Activated CD8-positive, alpha-beta memory T cell treated with anti-CD3 and anti-CD28 coated beads for 24 hours (primary cell): ENCODE measurements around the gene DAB1.

Source experiments
- DNase-seq: peaks from one replicate; pipeline ENCODE4 v3.0.0-alpha.2; 2020

The DAB1 gene

DNA sequence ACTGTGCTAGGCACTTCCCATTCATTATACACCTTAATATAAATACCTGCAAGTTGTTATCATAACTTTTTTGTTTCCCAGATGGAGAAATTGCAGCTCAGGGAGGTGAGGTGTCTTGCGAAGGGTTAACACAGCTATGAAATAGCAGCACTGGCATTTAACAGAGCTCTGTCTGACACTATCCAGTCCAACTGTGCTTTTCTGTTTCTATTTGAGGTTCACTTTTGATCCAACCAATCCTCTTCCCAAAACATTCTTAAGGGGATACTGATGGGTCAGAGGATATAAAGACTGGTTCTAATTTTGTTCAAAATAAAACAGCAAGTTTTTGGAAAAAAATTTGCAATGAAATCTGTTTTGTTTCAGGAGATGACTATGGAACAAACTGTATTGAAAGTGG is 411.5 kb downstream of the DAB1 start:
- no peak for DNase-seq

DNA sequence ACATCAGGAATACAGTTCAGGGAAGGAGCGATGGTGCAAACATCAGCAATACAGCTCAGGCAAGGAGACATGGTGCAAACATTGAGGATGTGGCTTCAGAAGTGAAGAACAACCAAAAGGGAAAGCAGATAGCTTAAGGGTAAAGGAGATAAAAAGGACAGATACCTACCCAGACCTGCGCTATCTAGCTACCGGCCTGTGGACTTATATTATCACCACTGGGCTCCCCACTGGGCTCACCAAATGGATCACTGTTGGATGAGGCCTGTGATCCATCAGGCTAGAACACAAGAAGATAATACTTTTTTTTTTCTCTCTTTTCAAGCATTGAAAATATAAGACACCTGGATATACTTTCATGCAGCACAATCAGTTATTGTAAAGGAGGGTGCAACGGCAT is 413.3 kb downstream of the DAB1 start:
- DNase-seq: no peak

DNA sequence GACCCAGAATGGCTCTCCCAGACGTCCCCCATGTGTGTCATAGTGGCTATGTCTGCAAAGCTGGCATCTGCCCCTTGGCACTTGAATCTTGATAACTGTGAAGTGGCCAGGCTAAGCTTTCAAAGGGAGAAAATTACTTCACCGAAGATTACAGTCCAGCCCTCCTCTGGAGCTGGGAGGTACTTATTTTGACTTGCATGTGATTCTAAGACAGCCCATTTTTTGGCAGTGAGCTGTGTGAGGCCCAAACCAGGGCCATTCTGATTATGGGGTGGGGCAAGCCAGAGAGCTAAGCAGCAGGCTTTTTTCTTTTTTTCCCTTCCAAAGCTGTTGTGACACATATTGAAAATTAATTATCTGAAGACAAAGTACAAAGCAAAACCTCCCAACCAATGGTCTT is 415.9 kb downstream of the DAB1 start:
- DNase-seq: no peak

DNA sequence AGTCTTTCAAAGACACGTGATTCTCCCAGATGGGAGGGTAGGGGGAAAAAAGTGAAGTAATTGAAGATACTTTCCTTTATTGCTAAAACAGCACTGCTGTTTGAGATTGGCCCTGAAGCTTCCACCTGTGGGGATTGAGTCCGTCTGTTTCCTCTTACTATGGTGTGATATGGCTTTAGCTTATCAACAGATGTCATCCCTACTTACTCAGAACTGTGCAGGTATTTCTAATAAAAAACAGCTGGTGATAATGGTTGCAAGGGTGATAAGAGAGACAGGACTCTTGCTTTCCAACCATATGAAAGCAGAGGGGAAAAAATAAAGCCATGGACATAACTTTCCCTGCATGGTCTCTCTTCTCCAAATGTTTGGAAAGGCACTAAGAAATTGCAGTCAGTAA is 416.4 kb downstream of the DAB1 start:
- no peak for DNase-seq

DNA sequence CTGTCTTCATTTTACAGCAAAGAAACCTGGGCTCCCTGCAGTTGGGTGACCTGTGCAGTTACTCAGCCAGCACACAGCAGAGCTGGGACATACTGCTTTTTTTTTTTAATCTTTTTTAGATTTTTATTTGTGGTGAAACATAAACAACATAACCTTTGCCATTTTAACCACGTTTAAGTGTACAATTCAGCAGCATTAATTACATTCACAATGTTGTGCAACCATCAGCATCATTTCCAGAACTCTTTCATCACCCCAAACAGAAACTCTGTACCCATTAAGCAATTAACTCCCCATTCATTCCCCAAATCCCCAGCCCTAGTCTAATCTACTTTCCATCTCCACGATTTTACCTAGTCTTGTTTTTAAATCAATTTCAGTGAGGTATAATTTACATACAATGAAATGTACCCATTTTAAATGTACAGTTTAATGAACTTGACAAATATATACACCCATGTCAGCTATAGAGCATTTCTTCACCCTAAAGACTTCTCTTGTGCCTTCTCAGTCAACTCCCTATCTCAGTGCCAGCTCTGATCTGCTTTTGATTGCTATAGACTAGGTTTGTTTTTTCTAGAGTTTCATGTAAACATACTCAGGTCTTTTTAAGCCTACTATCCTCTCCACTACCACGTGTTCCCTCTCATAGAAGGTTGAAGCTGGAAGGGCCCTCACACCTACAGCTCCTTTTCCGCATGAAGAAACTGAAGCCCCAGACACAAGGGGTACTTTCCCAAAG is 420.3 kb downstream of the DAB1 start:
- no peak for DNase-seq

DNA sequence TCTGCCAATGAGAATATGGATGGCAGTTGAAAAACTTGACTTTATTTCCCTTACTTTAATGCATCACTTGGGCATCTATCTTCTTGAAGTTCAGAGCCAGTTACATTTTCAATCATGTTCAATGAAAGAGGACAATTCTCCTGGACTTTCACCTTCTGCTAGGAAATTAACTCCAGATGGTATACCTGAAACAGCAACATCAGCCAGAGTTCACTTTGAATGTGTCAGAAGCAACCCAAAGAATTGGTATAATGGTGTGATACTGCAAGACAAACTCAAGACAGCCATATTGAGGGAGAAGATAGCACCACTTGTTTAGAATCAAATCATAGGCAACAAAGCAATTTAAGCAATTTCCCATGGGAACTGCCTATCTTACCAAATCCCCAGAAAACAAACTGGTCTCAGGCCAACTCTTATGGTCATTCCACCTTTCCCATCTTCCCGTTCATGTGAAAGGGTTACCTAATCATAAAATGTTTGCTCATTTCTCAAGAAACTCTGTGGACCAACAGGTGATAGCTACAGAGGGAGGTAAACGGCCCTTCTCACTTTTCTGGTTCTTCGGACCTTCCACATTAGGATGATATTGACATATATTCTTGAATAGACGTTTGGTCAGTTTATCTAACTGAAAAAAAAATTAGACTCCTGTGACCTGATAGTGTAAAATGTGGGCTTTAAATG is 428.3 kb downstream of the DAB1 start:
- no peak for DNase-seq

DNA sequence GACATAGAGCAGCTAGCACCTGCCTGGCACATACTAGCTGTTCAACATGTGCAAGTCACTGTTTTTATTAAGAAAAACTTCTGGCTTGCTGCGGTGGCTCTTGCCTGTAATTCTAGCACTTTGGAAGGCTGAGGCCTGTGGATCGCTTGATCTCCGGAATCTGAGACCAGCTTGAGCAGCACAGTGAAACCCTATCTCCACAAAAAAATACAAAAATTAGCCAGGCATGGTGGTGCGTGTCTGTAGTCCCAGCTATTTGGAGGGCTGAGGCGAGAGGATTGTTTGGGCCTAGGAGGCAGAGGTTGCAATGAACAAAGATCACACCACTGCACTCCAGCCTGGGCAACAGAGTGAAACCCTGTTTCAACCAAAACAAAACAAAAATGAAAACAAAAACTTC is 430.4 kb downstream of the DAB1 start:
- DNase-seq: no peak

DNA sequence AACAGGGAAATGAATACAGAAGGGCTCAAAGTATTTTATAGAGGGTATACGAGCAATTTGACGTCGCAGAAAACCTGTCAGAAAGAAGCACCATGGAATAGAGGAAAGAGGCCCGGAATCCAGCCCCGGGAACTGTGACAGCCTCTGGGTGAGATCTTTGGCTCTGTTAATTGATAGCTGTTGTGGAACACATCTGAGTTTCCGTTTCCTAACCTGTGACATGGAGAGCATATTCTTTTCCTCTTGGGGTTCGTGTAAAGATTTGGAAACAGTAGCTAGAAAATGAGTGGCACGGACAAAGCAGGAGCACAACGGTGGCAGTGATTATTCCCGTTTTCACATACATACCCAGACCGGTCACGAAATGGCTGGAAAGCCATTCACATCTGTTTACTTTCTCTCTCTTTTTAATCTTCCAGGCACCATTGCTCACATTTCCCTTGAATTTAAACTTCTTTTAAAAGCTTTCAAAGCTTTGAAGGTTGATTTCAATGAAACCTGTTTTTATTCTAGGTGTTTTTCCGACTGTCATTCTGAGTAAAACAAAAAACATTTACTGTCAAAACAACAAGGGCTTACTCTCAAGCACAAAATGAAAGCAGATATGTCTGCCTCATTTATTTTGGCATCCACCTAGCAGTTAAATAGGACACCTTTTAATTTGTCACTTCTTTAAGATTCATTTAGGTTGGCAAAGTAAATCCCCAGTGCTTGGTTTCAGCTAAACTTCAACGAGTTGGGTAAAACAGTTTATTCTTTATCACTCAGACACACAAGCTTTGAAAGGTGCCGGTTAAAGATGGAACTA is 431.3 kb downstream of the DAB1 start:
- no peak for DNase-seq

DNA sequence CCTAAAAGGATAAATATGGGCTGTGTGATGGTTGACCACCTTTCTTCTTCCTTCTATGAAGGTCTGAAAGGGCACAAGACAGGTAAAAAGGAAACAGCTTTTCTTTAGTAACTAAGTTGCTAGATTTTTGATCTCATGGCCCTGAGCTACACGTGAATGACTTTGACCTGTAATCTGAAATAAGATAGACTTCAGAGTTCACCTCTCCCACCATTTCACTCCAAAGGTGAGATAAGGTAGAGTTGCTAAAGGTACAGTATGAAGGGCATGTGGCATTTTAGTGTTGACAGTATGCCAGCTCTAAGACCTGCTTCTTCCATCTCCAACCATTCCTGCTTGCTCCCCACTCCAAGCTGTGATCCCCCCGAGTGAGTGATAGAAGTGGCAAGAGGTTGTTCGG is 432.3 kb downstream of the DAB1 start:
- no peak for DNase-seq

DNA sequence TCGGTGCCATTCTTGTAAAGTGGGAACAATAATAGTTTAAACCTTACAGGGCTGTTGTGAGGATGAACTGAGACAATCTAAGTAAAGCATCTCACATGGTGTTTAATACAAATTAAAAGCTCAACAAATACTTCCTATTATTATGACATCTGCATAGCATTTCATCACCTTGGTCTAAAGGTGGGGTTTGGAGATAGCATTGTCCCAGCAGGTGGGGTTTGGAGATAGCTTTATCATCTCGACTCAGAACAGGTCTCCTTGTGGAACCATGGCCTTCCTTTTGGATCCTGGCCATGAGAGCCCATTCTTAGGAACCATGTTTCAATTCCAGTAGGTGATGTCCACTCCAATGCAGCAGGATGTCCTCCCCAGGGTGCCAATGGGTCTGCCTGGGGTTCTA is 437.5 kb downstream of the DAB1 start:
- DNase-seq: no peak

DNA sequence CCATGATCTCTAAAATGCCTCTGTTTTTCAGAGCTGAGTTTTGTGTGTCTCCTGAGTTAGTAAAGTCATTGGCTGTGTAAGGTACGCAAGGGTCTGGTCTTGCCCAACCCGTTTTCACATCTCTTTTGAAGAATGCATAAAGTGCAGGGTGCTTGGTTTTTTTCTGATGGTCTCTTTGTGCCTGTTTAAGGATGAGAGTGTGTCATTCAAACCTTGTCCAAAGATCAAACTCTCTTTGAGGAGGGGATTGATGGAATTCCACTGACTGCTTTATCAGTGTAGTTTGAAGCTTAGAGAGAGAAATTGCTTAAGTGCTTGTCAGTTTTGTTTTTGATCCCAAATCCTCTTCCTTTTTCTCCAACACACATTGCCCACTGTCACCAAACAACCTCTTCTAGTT is 438.0 kb downstream of the DAB1 start:
- no peak for DNase-seq

DNA sequence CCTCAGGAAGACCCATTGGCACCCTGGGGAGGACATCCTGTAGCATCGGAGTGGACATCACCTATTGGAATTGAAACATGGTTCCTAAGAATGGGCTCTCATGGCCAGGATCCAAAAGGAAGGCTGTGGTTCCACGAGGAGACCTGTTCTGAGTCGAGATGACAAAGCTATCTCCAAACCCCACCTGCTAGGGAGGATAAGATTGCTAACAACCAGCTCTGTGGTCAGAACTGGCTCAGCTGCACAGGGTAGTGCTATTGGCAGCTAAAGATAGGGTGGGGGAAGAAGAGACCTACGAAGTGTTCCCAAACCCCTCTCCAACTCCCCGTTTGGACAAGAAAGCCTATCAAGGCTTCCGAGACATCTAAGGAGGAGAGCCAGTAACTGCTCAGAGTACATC is 440.4 kb downstream of the DAB1 start:
- no peak for DNase-seq

DNA sequence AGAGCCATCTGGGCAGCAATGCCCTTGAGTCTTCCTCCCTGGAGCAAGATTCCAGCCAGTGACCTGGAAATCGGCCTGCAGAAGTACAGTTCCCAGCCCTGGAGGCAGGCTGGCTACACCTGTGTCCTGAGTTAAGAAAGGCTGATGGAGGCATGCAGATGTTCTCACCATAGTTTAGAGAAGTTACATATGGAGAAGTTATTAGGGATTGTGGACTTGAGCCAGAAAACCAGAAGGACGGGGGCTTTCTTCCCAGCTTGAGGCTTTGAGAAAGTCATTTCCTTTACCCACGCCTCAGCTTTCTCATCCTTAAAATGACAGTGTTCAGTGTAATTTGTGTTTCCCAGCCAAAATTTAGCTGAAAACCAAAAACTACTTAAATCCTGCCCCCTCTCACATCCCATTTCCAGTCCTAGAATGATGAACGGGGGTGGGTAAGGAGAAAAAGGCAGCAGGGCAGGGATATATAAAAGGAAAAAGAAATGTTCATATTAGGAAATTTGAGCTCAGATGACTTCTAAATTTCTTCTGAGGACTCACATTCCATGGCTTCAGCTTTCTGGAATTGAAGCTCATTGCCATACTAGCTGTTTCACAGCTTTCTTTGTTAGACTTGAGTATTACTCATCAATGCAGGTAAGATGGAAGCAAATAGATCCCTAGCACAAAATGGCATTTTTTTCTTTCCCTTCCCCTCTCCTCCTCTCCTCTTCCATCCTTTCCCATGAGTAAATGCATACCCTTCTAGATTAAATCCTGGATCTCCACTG is 443.7 kb downstream of the DAB1 start:
- DNase-seq: no peak

DNA sequence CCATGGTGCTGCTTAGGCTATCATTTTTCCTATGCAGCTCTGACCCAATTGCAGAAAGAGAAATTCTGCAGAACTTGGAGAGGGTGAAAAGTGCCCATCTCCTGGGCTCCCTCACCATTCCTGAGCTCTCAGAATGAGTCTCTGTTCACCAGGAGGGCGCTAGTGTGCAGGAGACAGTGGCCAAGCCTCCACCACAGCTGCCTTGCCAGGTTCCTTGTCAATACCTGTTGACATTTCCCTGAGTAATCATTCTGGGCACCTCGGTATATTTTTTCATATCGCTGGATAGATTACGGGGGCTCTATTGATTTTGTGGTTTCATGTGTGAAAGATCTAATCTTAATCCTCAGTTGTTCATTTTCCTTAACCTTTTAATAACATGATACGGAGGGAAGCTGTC is 445.0 kb downstream of the DAB1 start:
- DNase-seq: no peak

DNA sequence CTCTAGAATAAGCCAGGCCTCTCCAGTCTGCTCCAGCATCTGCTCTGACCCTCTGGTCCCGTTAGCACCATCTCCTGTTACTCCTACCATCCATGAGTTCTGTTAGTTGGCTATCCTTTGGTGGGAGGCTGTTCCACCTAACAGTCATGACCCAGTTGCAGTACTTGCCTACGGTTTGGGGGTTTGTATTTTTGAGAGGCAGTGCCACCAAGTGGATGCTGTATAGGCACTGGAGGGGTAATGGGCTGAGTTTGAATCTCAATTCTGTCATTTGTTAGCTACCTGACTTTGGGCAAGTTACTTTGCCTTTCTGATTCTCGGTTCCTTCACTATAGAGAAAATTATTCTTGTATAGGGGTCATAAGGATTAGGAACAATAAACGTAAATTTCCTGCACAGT is 445.9 kb downstream of the DAB1 start:
- no peak for DNase-seq

DNA sequence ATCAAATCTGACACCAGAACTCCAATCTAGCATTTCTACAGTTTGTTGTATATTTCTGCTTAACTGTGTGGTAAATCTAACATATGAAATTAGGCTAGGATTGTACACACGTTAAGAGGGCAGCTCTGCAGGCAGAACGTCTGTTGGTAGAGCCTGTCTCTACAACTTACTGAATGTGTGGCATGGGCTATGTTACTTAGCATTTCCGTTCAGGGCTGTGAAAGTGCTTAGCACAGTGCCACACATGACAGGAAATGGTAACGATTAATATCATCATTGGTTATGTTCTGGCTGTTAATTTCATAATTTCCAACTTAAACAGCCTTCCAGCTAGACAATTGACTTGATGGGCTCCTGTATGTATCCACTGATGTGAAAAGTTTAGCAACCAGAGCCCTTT is 448.4 kb downstream of the DAB1 start:
- no peak for DNase-seq

DNA sequence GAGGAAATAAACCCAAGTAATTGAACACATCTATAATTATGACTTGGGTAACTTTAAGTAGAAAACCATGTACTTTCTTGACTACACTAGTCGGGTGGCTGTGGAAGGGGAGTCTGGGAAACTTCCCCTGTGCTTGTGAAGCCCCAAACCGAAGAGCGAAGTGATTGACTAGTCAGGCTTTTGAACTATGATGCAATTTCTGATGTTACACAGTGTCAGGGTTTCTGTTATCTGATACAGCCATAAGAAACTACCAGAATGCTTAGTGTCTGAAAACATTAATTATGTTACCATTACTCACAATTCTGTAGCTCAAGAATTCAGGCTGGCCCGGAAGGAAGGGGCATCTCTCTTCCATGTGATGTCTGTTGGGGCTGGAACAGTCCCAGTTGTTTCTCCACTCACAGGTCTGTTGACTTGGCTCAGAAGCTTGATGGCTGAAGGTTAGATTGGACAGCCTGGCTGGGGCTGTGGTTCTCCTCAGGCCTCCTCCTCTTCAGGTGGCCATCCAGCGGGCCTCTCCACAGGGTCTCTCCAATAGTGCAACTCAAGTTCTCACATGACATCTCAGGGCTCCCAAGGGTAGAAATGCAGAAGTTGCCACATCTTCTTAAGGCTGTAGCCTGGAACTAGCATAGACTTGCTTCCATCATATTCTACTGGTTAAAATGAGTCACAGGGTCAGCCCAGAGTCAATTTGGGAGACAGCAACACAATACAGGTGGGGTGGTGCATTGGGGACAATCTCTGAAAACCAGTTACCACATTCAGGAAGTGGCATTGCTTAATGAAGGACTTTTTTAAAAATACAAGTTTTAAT is 449.7 kb downstream of the DAB1 start:
- no peak for DNase-seq

DNA sequence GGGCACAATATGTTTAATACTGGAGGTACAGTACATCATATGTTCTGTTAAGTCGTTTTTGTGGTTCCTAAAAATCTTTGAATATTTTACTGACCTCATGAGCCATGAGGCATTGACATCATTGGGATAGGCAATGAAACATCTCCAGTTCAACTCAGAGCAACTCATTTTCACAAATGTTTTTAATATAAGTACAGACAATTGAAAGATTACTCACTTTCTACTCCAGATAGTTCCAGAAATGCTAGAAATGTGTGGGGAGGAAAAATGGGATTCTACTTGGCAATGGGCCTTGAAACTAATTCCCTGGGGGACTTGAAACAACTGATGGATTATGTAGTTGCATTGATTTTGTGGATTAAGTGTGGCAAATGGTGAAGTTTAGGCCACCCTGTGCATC is 450.9 kb downstream of the DAB1 start:
- no peak for DNase-seq

DNA sequence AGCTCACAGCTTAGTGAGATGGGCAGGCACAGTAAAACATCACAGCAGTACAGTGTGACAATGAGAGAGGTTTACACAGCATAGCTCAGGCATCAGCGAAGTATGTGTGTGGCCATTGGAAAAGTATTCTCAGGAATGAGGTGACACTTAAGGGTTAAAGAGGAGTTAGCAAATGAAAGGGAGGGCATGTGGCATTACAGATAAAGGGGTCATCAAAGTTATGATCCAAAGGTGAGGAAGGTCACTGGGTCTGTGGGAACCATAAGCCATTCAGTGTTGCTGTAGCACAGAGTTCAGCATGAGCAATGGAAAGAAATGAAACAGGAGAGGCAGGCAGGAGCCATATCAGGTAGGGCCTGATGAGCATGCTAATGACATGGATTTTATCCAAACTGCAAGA is 453.6 kb downstream of the DAB1 start:
- no peak for DNase-seq

DNA sequence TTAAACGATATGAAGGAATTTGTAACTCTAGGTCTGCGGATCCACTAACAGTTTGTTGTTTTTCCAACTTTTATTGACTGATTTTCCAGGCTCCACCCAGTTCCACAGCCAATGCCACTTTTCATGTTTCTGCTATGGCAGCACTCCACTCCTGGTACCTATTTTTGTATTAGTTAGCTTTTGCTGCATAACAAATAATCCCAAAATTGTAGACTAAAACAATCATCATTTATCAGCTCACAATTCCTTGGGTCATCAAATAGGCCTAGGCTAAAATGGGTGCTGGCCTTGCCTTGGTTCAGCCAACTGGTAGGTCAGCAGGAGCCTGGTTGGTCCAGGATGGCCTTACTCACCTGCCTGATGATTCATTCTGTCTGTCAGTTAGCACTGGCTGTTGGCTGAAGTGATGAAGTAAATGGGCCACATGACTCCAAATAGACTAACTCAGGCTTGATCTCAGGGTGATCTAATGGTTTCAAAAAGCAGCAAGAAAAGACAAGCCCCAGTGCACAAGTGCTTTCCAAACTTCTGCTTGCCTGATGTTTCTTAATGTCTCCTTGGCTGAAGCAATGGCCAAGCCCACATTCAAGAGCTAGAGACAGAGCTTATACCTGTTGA is 454.9 kb downstream of the DAB1 start:
- no peak for DNase-seq

DNA sequence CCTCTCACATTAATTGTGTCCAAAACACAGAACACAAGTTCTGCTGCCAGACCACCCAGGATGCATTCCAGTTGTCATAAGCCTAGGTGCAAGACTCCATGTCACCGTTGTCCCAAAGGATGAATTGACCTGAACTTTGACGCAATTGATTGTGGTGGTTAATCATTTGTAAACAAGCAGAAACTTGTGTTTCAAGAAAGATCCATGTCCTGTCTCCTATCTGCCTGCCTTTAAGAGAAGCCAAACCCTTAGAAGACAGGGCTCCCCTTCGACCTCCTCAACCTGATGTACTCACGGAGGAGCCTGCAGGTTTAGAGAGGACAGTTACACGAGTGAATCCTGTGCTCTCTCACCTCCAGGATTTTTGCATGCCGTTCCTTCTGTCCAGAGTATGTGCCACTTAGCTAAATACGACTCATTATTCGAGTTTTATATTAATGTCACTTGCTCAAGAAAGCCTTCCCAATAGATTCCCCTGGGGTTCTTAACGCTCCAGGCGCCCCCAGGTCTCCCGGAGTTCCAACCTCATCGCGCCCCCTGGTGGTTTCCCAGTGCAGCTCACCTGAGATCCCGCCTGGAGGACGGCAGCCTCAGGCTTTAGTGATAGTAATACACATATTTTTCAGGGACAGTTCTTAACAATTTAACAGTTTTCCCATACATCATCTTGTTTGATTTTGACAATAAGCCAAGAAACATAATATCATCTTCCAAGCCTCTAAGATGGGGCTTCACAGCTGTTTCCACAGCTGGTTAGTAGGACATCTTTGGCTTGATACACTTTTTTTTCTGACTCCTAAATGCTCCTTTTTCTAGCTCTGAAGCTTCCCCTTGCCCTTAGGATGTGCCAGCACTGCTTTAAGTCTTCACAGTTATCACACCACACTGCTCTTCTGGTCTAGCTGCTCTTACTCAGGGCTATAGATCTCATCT is 455.7 kb downstream of the DAB1 start:
- DNase-seq: no peak
